Activated CD8-positive, alpha-beta T cell treated with anti-CD3 and anti-CD28 coated beads for 36 hours (primary cell): ENCODE results near the gene SH2B2. TPM values are rescaled to one million over a fixed set of nuclear protein-coding genes. Genes with fewer than 3 reads are reported as not detected.

ENCODE experiments used
- ATAC-seq: fragments of 200-7000 bp; cut with Tn5 transposase; one replicate; pipeline ENCODE4 v1.10.0; 2021; ENCODE audit warnings: mild to moderate bottlenecking, moderate library complexity
- CTCF ChIA-PET: fragments of 350-600 bp; sonication (Branson Sonifier 250); formaldehyde crosslinking; loops from one replicate; lab custom pipeline; 2021; ENCODE audit warnings: antibody characterized with exemption; lab: Charles Lee
- POLR2A ChIA-PET: fragments of 350-600 bp; sonication (Branson Sonifier 250); formaldehyde crosslinking; loops from one replicate; lab custom pipeline; 2021; ENCODE audit warnings: antibody characterized with exemption; lab: Charles Lee
- DNase-seq: peaks from one replicate; pipeline ENCODE4 v3.0.0-alpha.2; 2020
- H3K27ac Mint-ChIP-seq: one replicate; pipeline ENCODE4 v1.8.0; 2021; ENCODE audit warnings: mild to moderate bottlenecking, mixed read lengths
- H3K27me3 Mint-ChIP-seq: one replicate; pipeline ENCODE4 v1.8.0; 2021; ENCODE audit warnings: mixed read lengths
- H3K36me3 Mint-ChIP-seq: one replicate; pipeline ENCODE4 v1.8.0; 2021; ENCODE audit warnings: low read depth, mixed read lengths
- H3K4me1 Mint-ChIP-seq: one replicate; pipeline ENCODE4 v1.8.0; 2021; ENCODE audit warnings: low read depth, mixed read lengths
- H3K4me3 Mint-ChIP-seq: one replicate; pipeline ENCODE4 v1.8.0; 2021; ENCODE audit warnings: mild to moderate bottlenecking, moderate library complexity, mixed read lengths
- H3K9me3 Mint-ChIP-seq: one replicate; pipeline ENCODE4 v1.8.0; 2021; ENCODE audit warnings: mixed read lengths
- intact Hi-C: fragments of 100-400 bp; cut with micrococcal nuclease; formaldehyde crosslinking; loops from one replicate; pipeline ENCODE4 v1.10.0; 2022
- total RNA-seq, 2 experiments: library from RNA; stranded (reverse); gene quantifications; one replicate each; pipeline ENCODE4 v1.2.3, GENCODE V29; 2021
- TF ChIP-seq, protein P1 (sequence below): fragments of 200-600 bp; IDR thresholded peaks from one replicate; pipeline ENCODE4 v1.8.0; 2022; ENCODE audit warnings: antibody characterized with exemption, mild to moderate bottlenecking

The SH2B2 gene
- total RNA-seq, 2 experiments from 2014 or later, result 5.0 to 7.1 TPM

GRCh38 chr7:102289057-102289456 is 2.4 kb downstream of the SH2B2 start:
- Mint-ChIP-seq H3K27me3 (peaks cover 12% of the 10 kb centered on the region), H3K27ac (no peak overlapping the region), H3K36me3 (no peaks in the 10 kb centered on the region), H3K4me1 (peaks cover 35% of the 10 kb centered on the region), H3K4me3 (no peak overlapping the region), H3K9me3 (no peaks in the 10 kb centered on the region)
- POLR2A ChIA-PET, result no interaction called here
- no peak for DNase-seq
- no peak for ATAC-seq
- CTCF ChIA-PET, result interaction anchor here (1.2 to 1.6 kb wide), 2 partner anchors 116 to 162 kb away, joined by 3 read pairs; no protein-coding TSS in a partner anchor
- TF ChIP-seq, protein P1, sequence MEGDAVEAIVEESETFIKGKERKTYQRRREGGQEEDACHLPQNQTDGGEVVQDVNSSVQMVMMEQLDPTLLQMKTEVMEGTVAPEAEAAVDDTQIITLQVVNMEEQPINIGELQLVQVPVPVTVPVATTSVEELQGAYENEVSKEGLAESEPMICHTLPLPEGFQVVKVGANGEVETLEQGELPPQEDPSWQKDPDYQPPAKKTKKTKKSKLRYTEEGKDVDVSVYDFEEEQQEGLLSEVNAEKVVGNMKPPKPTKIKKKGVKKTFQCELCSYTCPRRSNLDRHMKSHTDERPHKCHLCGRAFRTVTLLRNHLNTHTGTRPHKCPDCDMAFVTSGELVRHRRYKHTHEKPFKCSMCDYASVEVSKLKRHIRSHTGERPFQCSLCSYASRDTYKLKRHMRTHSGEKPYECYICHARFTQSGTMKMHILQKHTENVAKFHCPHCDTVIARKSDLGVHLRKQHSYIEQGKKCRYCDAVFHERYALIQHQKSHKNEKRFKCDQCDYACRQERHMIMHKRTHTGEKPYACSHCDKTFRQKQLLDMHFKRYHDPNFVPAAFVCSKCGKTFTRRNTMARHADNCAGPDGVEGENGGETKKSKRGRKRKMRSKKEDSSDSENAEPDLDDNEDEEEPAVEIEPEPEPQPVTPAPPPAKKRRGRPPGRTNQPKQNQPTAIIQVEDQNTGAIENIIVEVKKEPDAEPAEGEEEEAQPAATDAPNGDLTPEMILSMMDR, result no peak
- intact Hi-C loops, result loop anchor here (10.0 kb wide), 1 partner anchor 166 kb away; no protein-coding TSS in a partner anchor

GRCh38 chr7:102291056-102291915 is 4.6 kb downstream of the SH2B2 start:
- DNase-seq, result peak; percentile 72
- intact Hi-C loops, result no loop called here

GRCh38 chr7:102291916-102292267 is 5.2 kb downstream of the SH2B2 start:
- Mint-ChIP-seq H3K4me3 (no peak overlapping the region), H3K27ac (no peak overlapping the region)

More at GRCh38 chr7:102291056-102291915, 4.6 kb downstream of the SH2B2 start:
- Mint-ChIP-seq H3K4me3 (no peak overlapping the region), H3K36me3 (no peaks in the 10 kb centered on the region), H3K27ac (no peak overlapping the region), H3K27me3 (peaks cover 4% of the 10 kb centered on the region), H3K4me1 (peaks cover 26% of the 10 kb centered on the region), H3K9me3 (no peaks in the 10 kb centered on the region)
- ChIA-PET POLR2A (no interaction called here), CTCF (interaction anchor here (1.0 kb wide), 1 partner anchor 12 kb away, joined by 3 read pairs; no protein-coding TSS in a partner anchor)
- TF ChIP-seq, protein P1, result no peak
- peak; percentile 52 for ATAC-seq

GRCh38 chr7:102292813-102293798 is 6.4 kb downstream of the SH2B2 start:
- H3K4me3 Mint-ChIP-seq, result no peak overlapping the region
- no peak for DNase-seq
- H3K9me3 Mint-ChIP-seq, result no peaks in the 10 kb centered on the region
- ChIA-PET POLR2A (interaction anchor here (0.6 kb wide), 1 partner anchor 148 kb away, joined by 3 read pairs; no protein-coding TSS in a partner anchor), CTCF (no interaction called here)
- H3K27ac Mint-ChIP-seq, result no peak overlapping the region
- H3K27me3 Mint-ChIP-seq, result peaks cover 4% of the 10 kb centered on the region
- intact Hi-C loops, result no loop called here
- no peaks in the 10 kb centered on the region for H3K36me3 Mint-ChIP-seq
- H3K4me1 Mint-ChIP-seq, result peaks cover 25% of the 10 kb centered on the region
- TF ChIP-seq, protein P1, result no peak
- no peak for ATAC-seq

More at GRCh38 chr7:102291916-102292267, 5.2 kb downstream of the SH2B2 start:
- intact Hi-C loops, result no loop called here
- Mint-ChIP-seq H3K36me3 (no peaks in the 10 kb centered on the region), H3K27me3 (peaks cover 4% of the 10 kb centered on the region), H3K4me1 (peaks cover 26% of the 10 kb centered on the region), H3K9me3 (no peaks in the 10 kb centered on the region)
- ChIA-PET POLR2A (no interaction called here), CTCF (no interaction called here)
- no peak for ATAC-seq
- TF ChIP-seq, protein P1, result no peak
- no peak for DNase-seq
